OCI-LY3 (cell line): ENCODE measurements around the gene RASA2.

ENCODE experiments used
- H2AFZ ChIP-seq: fragments of 200-600, 300-600 bp; shearing (Covaris generic); 2 replicates; pipeline ENCODE4 v1.6.0; 2014; ENCODE audit warnings: antibody characterized with exemption, low read depth, low read length
- H3K27ac ChIP-seq: fragments of 200-600, 300-600 bp; sonication (generic); 2 replicates; pipeline ENCODE4 v1.5.1; 2014; ENCODE audit warnings: mild to moderate bottlenecking, low read length, moderate library complexity, mixed read lengths
- H3K27me3 ChIP-seq: fragments of 200-600, 300-600 bp; sonication (generic); 2 replicates; pipeline ENCODE4 v1.6.1; 2014; ENCODE audit warnings: low read depth, low read length, mixed read lengths
- H3K36me3 ChIP-seq: fragments of 200-600, 300-600 bp; sonication (generic); replicated peaks from 2 replicates; pipeline ENCODE3; 2014; ENCODE audit warnings: low read depth, low read length, mixed read lengths
- H3K4me1 ChIP-seq: fragments of 300-600, 200-600 bp; sonication (generic); 2 replicates; pipeline ENCODE4 v1.6.1; 2014; ENCODE audit warnings: low read length, mixed read lengths
- H3K4me2 ChIP-seq: fragments of 200-600, 300-600 bp; sonication (generic); 2 replicates; pipeline ENCODE4 v1.6.1; 2014; ENCODE audit warnings: low read length, mixed read lengths
- H3K4me3 ChIP-seq: fragments of 300-600, 200-600 bp; sonication (generic); 2 replicates; pipeline ENCODE4 v1.5.1; 2014; ENCODE audit warnings: antibody characterized with exemption, mild to moderate bottlenecking, low read length, moderate library complexity
- H3K79me2 ChIP-seq: fragments of 300-600, 200-600 bp; shearing (Covaris generic); 2 replicates; pipeline ENCODE4 v1.6.1; 2014; ENCODE audit warnings: mild to moderate bottlenecking, low read length, mixed read lengths
- H3K9ac ChIP-seq: fragments of 300-600, 200-600 bp; shearing (Covaris generic); 2 replicates; pipeline ENCODE4 v1.6.0; 2014; ENCODE audit warnings: mild to moderate bottlenecking, low read length, moderate library complexity
- H3K9me3 ChIP-seq: fragments of 200-600, 300-600 bp; shearing (Covaris generic); 2 replicates; pipeline ENCODE4 v1.6.1; 2014; ENCODE audit warnings: low read length, mixed read lengths; ENCODE audit not compliant: insufficient read depth
- H4K20me1 ChIP-seq: fragments of 200-600, 300-600 bp; sonication (generic); 2 replicates; pipeline ENCODE4 v1.6.1; 2016; ENCODE audit warnings: low read length, mixed read lengths; ENCODE audit not compliant: insufficient read depth
- EZH2phosphoT487 ChIP-seq: fragments of 200-600 bp; shearing (Covaris generic); IDR thresholded peaks from 2 replicates; pipeline ENCODE4 v1.6.1; 2018; ENCODE audit warnings: antibody characterized with exemption, mixed run types, low read depth
- TF ChIP-seq, protein P1 (sequence below): fragments of 200-600, 300-600 bp; sonication (generic); IDR thresholded peaks from 2 replicates; pipeline ENCODE4 v1.5.1; 2014; ENCODE audit warnings: antibody characterized with exemption, low read length, low read depth

Gene RASA2

DNA sequence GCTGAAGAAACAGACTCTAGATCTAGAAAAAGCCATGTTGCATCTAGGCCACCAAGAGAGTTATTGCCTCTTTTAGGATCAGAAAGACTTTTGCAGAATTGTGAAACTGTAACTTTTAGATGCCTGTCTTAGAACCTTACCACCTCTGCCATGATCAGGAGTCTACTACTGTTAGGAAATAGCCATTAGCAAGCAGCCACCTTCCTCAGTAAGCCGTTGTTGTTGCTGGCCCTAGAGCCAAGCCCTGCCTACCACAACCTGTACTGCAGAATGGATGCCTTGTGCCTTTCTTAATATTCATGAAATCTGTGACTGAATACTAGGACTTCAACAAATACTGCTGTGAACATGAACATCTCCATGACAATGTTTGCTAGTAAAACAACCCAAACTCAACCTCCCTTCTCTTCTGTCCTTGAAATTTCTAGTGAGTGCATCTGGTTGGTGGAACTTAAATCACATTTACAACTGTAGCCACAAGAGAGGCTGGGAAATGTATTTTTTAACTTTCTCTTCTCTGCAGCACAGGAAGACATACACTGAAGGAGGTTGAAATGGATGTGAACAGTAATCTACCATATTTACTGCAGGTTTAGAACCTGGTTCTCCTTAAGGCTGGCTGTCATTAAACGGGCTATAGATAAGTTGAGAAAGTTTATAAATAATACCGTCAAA, 20.7 kb downstream of the RASA2 start:
- no peaks in the 10 kb centered on the region for H3K4me1 ChIP-seq
- H3K4me2 ChIP-seq = no peak overlapping the region
- H4K20me1 ChIP-seq = peaks cover 14% of the 10 kb centered on the region; the same call in 1 of the 2 replicates
- no peaks in the 10 kb centered on the region for H3K36me3 ChIP-seq
- no peak for TF ChIP-seq EZH2phosphoT487
- TF ChIP-seq, protein P1, sequence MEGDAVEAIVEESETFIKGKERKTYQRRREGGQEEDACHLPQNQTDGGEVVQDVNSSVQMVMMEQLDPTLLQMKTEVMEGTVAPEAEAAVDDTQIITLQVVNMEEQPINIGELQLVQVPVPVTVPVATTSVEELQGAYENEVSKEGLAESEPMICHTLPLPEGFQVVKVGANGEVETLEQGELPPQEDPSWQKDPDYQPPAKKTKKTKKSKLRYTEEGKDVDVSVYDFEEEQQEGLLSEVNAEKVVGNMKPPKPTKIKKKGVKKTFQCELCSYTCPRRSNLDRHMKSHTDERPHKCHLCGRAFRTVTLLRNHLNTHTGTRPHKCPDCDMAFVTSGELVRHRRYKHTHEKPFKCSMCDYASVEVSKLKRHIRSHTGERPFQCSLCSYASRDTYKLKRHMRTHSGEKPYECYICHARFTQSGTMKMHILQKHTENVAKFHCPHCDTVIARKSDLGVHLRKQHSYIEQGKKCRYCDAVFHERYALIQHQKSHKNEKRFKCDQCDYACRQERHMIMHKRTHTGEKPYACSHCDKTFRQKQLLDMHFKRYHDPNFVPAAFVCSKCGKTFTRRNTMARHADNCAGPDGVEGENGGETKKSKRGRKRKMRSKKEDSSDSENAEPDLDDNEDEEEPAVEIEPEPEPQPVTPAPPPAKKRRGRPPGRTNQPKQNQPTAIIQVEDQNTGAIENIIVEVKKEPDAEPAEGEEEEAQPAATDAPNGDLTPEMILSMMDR = no peak
- no peak overlapping the region for H3K27ac ChIP-seq
- no peak overlapping the region for H3K4me3 ChIP-seq
- peaks cover 27% of the 10 kb centered on the region for H3K79me2 ChIP-seq
- H3K9ac ChIP-seq = no peak overlapping the region
- H2AFZ ChIP-seq = no peak overlapping the region
- H3K9me3 ChIP-seq = no peaks in the 10 kb centered on the region
- no peaks in the 10 kb centered on the region for H3K27me3 ChIP-seq

DNA sequence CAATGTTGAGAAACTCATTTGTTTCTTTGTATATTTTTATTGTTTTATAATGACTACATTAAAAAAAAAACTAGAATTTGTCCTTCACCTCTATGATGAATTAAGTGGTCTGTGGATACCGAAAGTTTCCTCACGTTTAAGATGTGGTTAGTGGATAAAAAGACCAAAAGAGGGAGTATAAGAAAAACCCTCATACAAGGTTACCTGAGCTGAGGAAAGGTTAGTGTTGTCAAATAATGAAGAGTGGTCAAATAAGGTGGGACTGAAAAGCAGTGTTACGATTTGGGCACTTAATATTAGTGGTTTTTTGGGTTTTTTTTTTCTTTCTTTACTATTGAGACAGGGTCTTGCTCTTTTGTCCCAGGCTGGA, 21.2 kb downstream of the RASA2 start:
- TF ChIP-seq, protein P1 = no peak
- TF ChIP-seq EZH2phosphoT487 = no peak
- H3K79me2 ChIP-seq = peaks cover 22% of the 10 kb centered on the region
- H3K27me3 ChIP-seq = no peaks in the 10 kb centered on the region
- no peaks in the 10 kb centered on the region for H3K9me3 ChIP-seq
- peaks cover 14% of the 10 kb centered on the region; the same call in 1 of the 2 replicates for H4K20me1 ChIP-seq
- no peak overlapping the region for H3K9ac ChIP-seq
- H3K36me3 ChIP-seq = no peaks in the 10 kb centered on the region
- H3K27ac ChIP-seq = no peak overlapping the region
- H3K4me1 ChIP-seq = no peaks in the 10 kb centered on the region
- H3K4me3 ChIP-seq = no peak overlapping the region
- no peak overlapping the region for H3K4me2 ChIP-seq
- no peak overlapping the region for H2AFZ ChIP-seq

DNA sequence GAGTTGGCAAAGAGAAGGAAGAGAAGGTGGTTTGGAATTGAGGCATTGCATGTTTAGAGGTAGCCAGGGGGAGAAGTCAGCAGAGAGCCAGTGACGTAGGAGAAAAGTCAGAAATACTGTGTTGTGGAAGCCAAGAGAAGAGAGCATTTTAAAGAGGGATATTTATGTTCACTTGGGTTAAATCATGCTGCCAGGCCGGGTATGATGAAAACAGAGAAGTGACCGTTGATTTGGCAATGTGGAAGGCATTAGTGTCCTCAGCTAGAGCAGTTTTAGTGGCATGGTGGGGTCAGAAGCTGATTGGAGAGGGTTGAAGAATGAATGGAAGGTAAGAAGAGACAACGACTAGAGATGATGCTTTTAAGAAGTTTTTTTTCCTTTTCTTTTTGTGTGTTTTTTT, 24.5 kb downstream of the RASA2 start:
- H3K4me2 ChIP-seq = no peak overlapping the region
- no peaks in the 10 kb centered on the region for H3K9me3 ChIP-seq
- H3K4me3 ChIP-seq = no peak overlapping the region
- peaks cover 5% of the 10 kb centered on the region; the same call in 1 of the 2 replicates for H4K20me1 ChIP-seq
- peaks cover 10% of the 10 kb centered on the region for H3K36me3 ChIP-seq
- H3K9ac ChIP-seq = no peak overlapping the region
- no peak for TF ChIP-seq EZH2phosphoT487
- no peaks in the 10 kb centered on the region for H3K4me1 ChIP-seq
- no peak overlapping the region for H3K27ac ChIP-seq
- H2AFZ ChIP-seq = no peak overlapping the region
- peaks cover 14% of the 10 kb centered on the region for H3K79me2 ChIP-seq
- H3K27me3 ChIP-seq = no peaks in the 10 kb centered on the region

DNA sequence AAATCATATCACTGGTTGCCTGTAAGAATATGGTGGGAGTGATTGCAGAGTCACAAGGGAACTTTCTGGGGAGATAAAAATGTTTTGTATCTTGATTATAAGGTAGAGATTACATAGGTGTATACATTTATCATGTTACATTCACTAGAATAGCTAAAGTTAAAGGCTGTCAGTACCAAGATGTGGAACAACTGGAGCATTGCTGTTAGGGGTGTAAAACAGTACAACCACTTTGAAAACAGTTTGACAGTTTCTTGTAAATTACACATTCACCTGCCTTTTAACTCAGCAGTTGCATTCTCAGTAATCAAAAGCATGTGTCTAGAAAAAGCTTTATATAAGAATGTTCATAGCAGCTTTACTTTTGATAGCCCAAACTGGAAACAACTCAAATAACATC, 27.6 kb downstream of the RASA2 start:
- Histone ChIP-seq H3K9me3 (0 out of 2 replicates have a peak, but pooled peaks cover 6% of the 10 kb centered on the region), H3K4me3 (no peak overlapping the region), H3K4me2 (no peak overlapping the region), H3K9ac (no peak overlapping the region), H3K79me2 (peaks cover 6% of the 10 kb centered on the region; the same call in 1 of the 2 replicates), H4K20me1 (no peaks in the 10 kb centered on the region), H3K4me1 (no peaks in the 10 kb centered on the region), H3K36me3 (peaks cover 28% of the 10 kb centered on the region), H3K27me3 (no peaks in the 10 kb centered on the region), H2AFZ (no peak overlapping the region), H3K27ac (no peak overlapping the region)
- TF ChIP-seq, protein P1 = no peak
- no peak for TF ChIP-seq EZH2phosphoT487
